H1 (cell line): ENCODE data around the gene KIFBP. TPM values are rescaled to one million over a fixed set of nuclear protein-coding genes. Genes with fewer than 3 reads are reported as not detected.

Experiments used
- ASH2L ChIP-seq: fragments of 200-600, 300-600 bp; sonication (generic); IDR thresholded peaks from one replicate; pipeline ENCODE4 v1.7.1; 2017; ENCODE audit warnings: low read length
- BACH1 ChIP-seq: IDR thresholded peaks from 2 replicates; pipeline ENCODE4 v1.6.1; 2012; ENCODE audit warnings: low read length, improper control_type of control experiment
- CBX5 ChIP-seq: fragments of 300-800, 300-1000 bp; sonication (generic); IDR thresholded peaks from 2 replicates; pipeline ENCODE4 v1.7.1; 2016; ENCODE audit warnings: antibody characterized with exemption, low read length, low read depth
- CEBPB ChIP-seq: IDR thresholded peaks from 2 replicates; pipeline ENCODE4 v1.6.1; 2012; ENCODE audit warnings: low read depth, low read length
- CHD2 ChIP-seq: IDR thresholded peaks from 2 replicates; pipeline ENCODE4 v1.6.1; 2012; ENCODE audit warnings: low read length, improper control_type of control experiment
- CTBP2 ChIP-seq: IDR thresholded peaks from 2 replicates; pipeline ENCODE4 v1.7.0; 2011; ENCODE audit warnings: borderline replicate concordance, mild to moderate bottlenecking, moderate library complexity, mixed read lengths, low read length; ENCODE audit not compliant: insufficient read depth, insufficient read length
- EGR1 ChIP-seq: IDR thresholded peaks from 2 replicates; pipeline ENCODE4 v1.6.1; 2011; ENCODE audit warnings: low read depth, low read length, borderline replicate concordance
- EZH2 ChIP-seq: fragments of 200-600 bp; sonication (generic); IDR thresholded peaks from 2 replicates; pipeline ENCODE4 v1.7.1; 2012; ENCODE audit warnings: low read depth, mild to moderate bottlenecking, moderate library complexity, low read length, inconsistent platforms; ENCODE audit not compliant: severe bottlenecking
- FOSL1 ChIP-seq: IDR thresholded peaks from 2 replicates; pipeline ENCODE4 v1.6.1; 2011; ENCODE audit warnings: mild to moderate bottlenecking, low read depth, low read length, moderate library complexity; ENCODE audit not compliant: insufficient read depth
- MAFK ChIP-seq: IDR thresholded peaks from 2 replicates; pipeline ENCODE4 v1.6.1; 2012; ENCODE audit warnings: low read depth, mild to moderate bottlenecking, improper control_type of control experiment, low read length
- PHF8 ChIP-seq: fragments of 200-600 bp; sonication (generic); conservative IDR thresholded peaks from 2 replicates; pipeline ENCODE4 v1.7.1; 2012; ENCODE audit warnings: low read depth, mild to moderate bottlenecking, inconsistent platforms, low read length, moderate library complexity
- POLR2A ChIP-seq, 2 experiments: IDR thresholded peaks; 1 replicate in 1 of 2; 2 replicates in 1 of 2; pipeline ENCODE4 v1.6.1; 2011; ENCODE audit warnings: low read depth in 2 of 2, low read length in 2 of 2, mild to moderate bottlenecking in 2 of 2; ENCODE audit errors: control extremely low read depth in 1 of 2
- RBBP5 ChIP-seq: IDR thresholded peaks from 2 replicates; pipeline ENCODE4 v1.7.1; 2012; ENCODE audit warnings: low read depth, mild to moderate bottlenecking, inconsistent platforms, low read length, moderate library complexity, borderline replicate concordance
- RFX5 ChIP-seq: IDR thresholded peaks from 2 replicates; pipeline ENCODE4 v1.6.1; 2011; ENCODE audit warnings: low read depth, low read length, improper control_type of control experiment, borderline replicate concordance
- RNF2 ChIP-seq: fragments of 200-900, 300-1000 bp; sonication (generic); IDR thresholded peaks from 2 replicates; pipeline ENCODE4 v1.7.1; 2016; ENCODE audit warnings: borderline replicate concordance, low read depth, mild to moderate bottlenecking, antibody characterized with exemption, low read length; ENCODE audit not compliant: poor library complexity, severe bottlenecking; ENCODE audit errors: missing control alignments
- SRF ChIP-seq: IDR thresholded peaks from 2 replicates; pipeline ENCODE4 v1.6.1; 2011; ENCODE audit warnings: mild to moderate bottlenecking, low read depth, low read length, moderate library complexity
- SUZ12 ChIP-seq: fragments of 200-600 bp; sonication (generic); IDR thresholded peaks from 2 replicates; pipeline ENCODE4 v1.6.1; 2012; ENCODE audit warnings: mild to moderate bottlenecking, inconsistent platforms, low read length, moderate library complexity, mixed read lengths
- TAF1 ChIP-seq: IDR thresholded peaks from 2 replicates; pipeline ENCODE4 v1.6.1; 2011; ENCODE audit warnings: mild to moderate bottlenecking, low read depth, low read length
- TAF7 ChIP-seq: optimal IDR thresholded peaks from 2 replicates; pipeline ENCODE3; 2011; ENCODE audit warnings: low read depth, mild to moderate bottlenecking, inconsistent platforms, low read length, moderate library complexity, borderline replicate concordance
- TBP ChIP-seq: IDR thresholded peaks from 2 replicates; pipeline ENCODE4 v1.6.1; 2011; ENCODE audit warnings: low read depth, low read length, improper control_type of control experiment
- TEAD4 ChIP-seq: IDR thresholded peaks from 2 replicates; pipeline ENCODE4 v1.6.1; 2012; ENCODE audit warnings: low read depth, low read length, inconsistent platforms, mixed read lengths
- YY1 ChIP-seq: IDR thresholded peaks from 2 replicates; pipeline ENCODE4 v1.6.1; 2011; ENCODE audit warnings: low read depth, mild to moderate bottlenecking, low read length
- polyA plus RNA-seq, 7 experiments: library from polyadenylated mRNA; depleted of rRNA in 3 of 7; stranded (reverse) in 5 of 7; unstranded in 2 of 7; fragments of >200 nt in 5 of 7; fragments of 200-250 nt in 2 of 7; gene quantifications; 1 replicate in 5 of 7; 2 replicates in 1 of 7; 4 replicates in 1 of 7; pipeline versions ENCODE4 v1.2.1 to v1.2.3, GENCODE V29; 2011 to 2013; ENCODE audit warnings: missing spikeins in 2 of 7, mixed read lengths in 2 of 7
- total RNA-seq: library from RNA; stranded (reverse); fragmentation: NEBNext Ultra II Directional; extraction: Animal tissue kit (Norgen Biotek cat#: 25700); gene quantifications from 2 replicates; pipeline ENCODE4 v1.2.1, GENCODE V29; 2021
- TF ChIP-seq, protein P1 (sequence below): IDR thresholded peaks from 2 replicates; pipeline ENCODE4 v1.6.1; 2012; ENCODE audit warnings: low read length, inconsistent platforms

Gene KIFBP
- total and polyA plus RNA-seq, 2 of the 8 experiments (the other 6 are each of a cell fraction or from before 2014, with no cell fraction given): 17.3 to 34.6 TPM

DNA sequence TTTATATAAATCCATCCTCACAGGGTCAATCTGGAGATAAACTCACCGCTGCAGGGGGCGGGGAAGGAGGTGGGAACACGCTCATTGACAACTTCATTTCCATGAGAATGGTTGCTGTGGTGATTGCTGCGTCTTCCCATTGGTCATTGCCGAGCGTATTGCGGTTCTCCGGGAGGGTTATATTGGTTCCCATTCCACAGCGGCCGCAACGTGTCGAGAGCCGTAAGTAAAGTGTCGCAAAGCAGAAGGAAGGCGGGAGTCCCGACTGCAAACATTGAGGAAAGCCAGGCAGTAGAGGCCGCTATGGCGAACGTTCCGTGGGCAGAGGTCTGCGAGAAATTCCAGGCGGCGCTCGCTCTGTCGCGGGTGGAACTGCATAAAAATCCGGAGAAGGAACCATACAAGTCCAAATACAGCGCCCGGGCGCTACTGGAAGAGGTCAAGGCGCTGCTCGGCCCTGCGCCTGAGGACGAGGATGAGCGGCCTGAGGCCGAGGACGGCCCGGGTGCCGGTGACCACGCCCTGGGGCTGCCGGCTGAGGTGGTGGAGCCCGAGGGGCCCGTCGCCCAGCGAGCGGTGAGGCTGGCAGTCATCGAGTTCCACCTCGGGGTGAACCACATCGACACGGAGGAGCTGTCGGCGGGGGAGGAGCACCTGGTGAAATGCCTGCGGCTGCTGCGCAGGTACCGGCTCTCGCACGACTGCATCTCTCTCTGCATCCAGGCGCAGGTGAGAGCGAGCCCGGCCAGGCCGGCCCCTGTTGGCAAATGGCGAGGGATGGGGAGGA is at the start of gene KIFBP (continued):
- no peak; the same call in 1 of the 2 replicates for TF ChIP-seq CHD2
- TF ChIP-seq TAF7: peak; percentile 88
- TF ChIP-seq RNF2: no peak
- TF ChIP-seq, protein P1, sequence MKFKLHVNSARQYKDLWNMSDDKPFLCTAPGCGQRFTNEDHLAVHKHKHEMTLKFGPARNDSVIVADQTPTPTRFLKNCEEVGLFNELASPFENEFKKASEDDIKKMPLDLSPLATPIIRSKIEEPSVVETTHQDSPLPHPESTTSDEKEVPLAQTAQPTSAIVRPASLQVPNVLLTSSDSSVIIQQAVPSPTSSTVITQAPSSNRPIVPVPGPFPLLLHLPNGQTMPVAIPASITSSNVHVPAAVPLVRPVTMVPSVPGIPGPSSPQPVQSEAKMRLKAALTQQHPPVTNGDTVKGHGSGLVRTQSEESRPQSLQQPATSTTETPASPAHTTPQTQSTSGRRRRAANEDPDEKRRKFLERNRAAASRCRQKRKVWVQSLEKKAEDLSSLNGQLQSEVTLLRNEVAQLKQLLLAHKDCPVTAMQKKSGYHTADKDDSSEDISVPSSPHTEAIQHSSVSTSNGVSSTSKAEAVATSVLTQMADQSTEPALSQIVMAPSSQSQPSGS: peak; percentile 63; the same call in 1 of the 2 replicates
- TF ChIP-seq CBX5: no peak
- peak; percentile 91 for TF ChIP-seq PHF8
- peak; percentile 92 for TF ChIP-seq RBBP5
- no peak for TF ChIP-seq FOSL1
- TF ChIP-seq RFX5: no peak
- peak; percentile 93 for TF ChIP-seq TAF1
- TF ChIP-seq BACH1: peak; percentile 73
- no peak for TF ChIP-seq MAFK
- TF ChIP-seq YY1: peak; percentile 39; the same call in 1 of the 2 replicates
- peak; percentile 71; the same call in 1 of the 2 replicates for TF ChIP-seq TEAD4
- no peak for TF ChIP-seq SUZ12
- TF ChIP-seq EZH2: no peak
- peak; percentile 88 for TF ChIP-seq TBP
- TF ChIP-seq POLR2A (IDR thresholded peaks at IDR 0.05; ENCODE audit: control extremely low read depth in 1 of 2, low read depth in 2 of 2, low read length in 2 of 2): peak; percentile 82 to 93
- TF ChIP-seq ASH2L: peak; percentile 90
- TF ChIP-seq CEBPB: no peak
- no peak for TF ChIP-seq EGR1
- no peak for TF ChIP-seq CTBP2
- TF ChIP-seq SRF: no peak
